ENCODE data around the gene JMJD8. TPM values are rescaled to one million over a fixed set of nuclear protein-coding genes. Genes with fewer than 3 reads are reported as not detected.

The JMJD8 gene
- total and polyA plus RNA-seq, 2 donors from 2014 or later: 75.0 to 80.4 TPM

DNA sequence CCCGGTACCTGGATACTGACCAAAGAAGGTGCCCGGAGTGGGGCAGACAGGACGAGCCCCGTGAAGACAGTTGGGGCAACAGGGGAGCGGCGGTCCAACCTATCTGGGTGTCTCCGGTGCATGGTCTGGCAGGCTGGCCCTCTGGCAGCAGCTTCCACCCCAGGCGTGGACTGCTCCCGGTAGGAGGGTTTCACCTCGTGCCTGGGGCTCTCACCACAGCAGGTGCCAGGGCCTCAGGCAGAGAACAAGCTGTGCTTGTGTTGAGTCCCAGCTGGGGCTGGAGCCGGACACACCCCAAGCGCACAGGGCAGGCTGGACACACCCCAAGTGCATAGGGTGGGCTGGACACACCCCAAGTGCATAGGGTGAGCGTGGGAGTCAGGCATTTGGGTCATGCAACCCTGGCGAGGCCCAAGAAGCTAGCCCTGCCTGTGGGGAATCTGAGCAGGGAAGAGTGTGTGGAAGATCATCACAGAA is 23.0 kb upstream of the JMJD8 start:
- Histone ChIP-seq H3K27ac (ENCODE audit: low read depth in 2 of 2, low read length in 2 of 2) (no peak overlapping the region), H3K9ac (ENCODE audit: low read length in 3 of 3) (no peak overlapping the region), H3K27me3 (ENCODE audit: control insufficient read depth, insufficient read depth, low read length) (peaks cover 25% of the 10 kb centered on the region), H3K9me3 (ENCODE audit: control insufficient read depth in 2 of 3, insufficient read depth in 1 of 3, low read length in 3 of 3) (no peaks in the 10 kb centered on the region), H3K36me3 (ENCODE audit: control insufficient read depth in 2 of 3, insufficient read depth in 3 of 3, low read length in 3 of 3) (no peaks in the 10 kb centered on the region), H3K4me1 (ENCODE audit: control insufficient read depth in 2 of 3, insufficient read depth in 2 of 3, low read depth in 1 of 3, low read length in 3 of 3) (peaks cover 0 to 2% (median 0%) of the 10 kb centered on the region in 3 donors), H3K4me3 (ENCODE audit: low read length in 3 of 3) (no peak overlapping the region)
- FAIRE-seq (no peak), DNase-seq (no peak)
- TF ChIP-seq, protein P1, sequence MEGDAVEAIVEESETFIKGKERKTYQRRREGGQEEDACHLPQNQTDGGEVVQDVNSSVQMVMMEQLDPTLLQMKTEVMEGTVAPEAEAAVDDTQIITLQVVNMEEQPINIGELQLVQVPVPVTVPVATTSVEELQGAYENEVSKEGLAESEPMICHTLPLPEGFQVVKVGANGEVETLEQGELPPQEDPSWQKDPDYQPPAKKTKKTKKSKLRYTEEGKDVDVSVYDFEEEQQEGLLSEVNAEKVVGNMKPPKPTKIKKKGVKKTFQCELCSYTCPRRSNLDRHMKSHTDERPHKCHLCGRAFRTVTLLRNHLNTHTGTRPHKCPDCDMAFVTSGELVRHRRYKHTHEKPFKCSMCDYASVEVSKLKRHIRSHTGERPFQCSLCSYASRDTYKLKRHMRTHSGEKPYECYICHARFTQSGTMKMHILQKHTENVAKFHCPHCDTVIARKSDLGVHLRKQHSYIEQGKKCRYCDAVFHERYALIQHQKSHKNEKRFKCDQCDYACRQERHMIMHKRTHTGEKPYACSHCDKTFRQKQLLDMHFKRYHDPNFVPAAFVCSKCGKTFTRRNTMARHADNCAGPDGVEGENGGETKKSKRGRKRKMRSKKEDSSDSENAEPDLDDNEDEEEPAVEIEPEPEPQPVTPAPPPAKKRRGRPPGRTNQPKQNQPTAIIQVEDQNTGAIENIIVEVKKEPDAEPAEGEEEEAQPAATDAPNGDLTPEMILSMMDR (IDR thresholded peaks at IDR 0.05; ENCODE audit: borderline replicate concordance, extremely low read depth, insufficient read depth): no peak
- intact Hi-C loops (cut with DNase I): no loop called here

DNA sequence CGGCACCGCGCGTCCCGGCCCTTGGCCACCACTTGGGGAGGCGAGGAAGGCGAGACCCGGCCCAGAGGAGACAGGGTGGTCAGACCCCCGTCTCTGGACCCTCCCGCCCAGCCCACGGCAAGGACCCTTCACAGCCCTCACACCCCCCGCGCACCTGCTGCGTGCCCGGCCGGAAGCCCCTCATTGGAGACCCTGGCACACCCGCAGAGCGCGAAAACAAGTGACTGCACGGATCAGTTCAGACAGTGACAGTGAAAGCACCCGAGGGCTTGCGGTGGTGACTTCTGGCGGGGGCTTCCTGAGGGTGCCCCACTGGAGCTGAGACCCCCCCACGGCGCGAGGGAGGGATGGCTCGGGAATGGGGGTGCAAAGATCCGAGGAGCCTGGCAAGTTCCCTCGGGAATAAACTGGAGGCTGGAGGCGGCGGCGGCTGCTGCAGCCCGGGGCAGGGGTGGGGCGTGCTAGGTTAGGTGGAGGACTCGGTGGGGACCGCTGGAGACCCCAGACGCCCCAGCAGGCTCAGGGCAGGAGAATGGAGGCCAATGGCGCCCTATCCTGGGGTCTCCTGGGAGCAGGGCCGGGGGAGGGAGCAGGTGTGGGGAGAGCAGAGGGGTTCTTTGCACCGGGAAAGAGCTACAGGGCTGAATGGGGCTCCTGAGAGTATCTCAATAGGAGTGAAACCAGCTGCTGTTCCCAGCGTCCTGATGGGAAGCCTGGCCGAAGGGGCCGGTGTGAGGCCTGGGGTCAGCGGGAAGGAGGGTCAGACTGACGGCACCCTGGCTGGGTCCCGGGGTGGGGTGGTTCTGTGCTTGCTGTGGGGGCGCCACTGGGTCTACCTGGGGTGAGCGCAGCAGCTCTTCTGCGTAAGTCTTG is 22.3 kb upstream of the JMJD8 start:
- Histone ChIP-seq H3K4me1 (ENCODE audit: control insufficient read depth in 2 of 3, insufficient read depth in 2 of 3, low read depth in 1 of 3, low read length in 3 of 3) (no peaks in the 10 kb centered on the region), H3K36me3 (ENCODE audit: control insufficient read depth in 2 of 3, insufficient read depth in 3 of 3, low read length in 3 of 3) (no peaks in the 10 kb centered on the region), H3K27me3 (ENCODE audit: control insufficient read depth, insufficient read depth, low read length) (peaks cover 26% of the 10 kb centered on the region), H3K27ac (ENCODE audit: low read depth in 2 of 2, low read length in 2 of 2) (no peak overlapping the region), H3K9ac (ENCODE audit: low read length in 3 of 3) (no peak overlapping the region), H3K4me3 (ENCODE audit: low read length in 3 of 3) (no peak overlapping the region), H3K9me3 (ENCODE audit: control insufficient read depth in 2 of 3, insufficient read depth in 1 of 3, low read length in 3 of 3) (no peaks in the 10 kb centered on the region)
- peak in 1 of 5 donors; percentile 36 for DNase-seq
- TF ChIP-seq, protein P1 (IDR thresholded peaks at IDR 0.05; ENCODE audit: borderline replicate concordance, extremely low read depth, insufficient read depth): no peak
- intact Hi-C loops (cut with DNase I): no loop called here
- FAIRE-seq: no peak

DNA sequence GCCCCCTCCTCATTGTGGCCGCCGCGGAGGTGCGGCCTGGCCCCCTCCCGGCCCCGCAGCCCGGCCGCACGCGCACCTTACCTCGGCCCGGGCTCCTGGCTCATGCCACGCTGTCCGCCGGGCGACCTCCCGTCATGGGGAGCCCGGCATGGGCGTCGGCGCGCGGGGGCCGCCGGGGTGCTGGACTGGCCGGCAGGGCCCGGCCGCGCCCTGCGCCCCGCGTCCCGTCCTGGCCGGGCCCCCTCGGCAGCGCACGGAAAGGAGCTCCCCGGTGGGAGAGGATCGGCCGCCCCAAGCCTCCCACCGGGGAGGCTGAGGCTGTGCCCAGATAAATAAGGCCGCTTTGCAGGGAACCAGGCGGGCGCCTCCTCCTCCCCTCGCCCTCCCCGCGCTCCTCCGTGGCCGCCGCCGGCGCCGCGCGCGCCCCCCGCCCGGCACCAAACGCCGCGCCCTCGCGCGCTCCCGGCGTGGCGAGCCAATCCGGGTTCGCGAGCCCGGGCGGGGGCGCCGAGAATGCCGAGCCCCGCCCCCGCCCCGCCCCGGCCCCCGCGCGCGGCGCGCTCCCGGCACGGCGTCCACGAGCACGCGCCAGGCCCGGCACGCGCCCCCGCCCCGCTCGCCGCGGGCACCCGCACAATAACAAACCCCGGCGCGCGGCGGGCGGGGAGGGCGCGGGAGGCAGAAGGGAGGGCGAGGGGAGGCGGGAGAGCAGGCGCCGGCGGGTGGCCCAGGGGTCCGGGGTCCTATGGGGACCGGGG is 21.5 kb upstream of the JMJD8 start, which contains the start of gene FBXL16:
Gene FBXL16 (minus strand): TSS at position 371 of the 758 bp plus-strand sequence. CDS start 8,396 bp downstream, outside the sequence.
- DNase-seq (no peak), FAIRE-seq (no peak)
- Histone ChIP-seq H3K9ac (ENCODE audit: low read length in 3 of 3) (no peak within 1 kb of the TSS), H3K27me3 (ENCODE audit: control insufficient read depth, insufficient read depth, low read length) (peaks cover 26% of the 10 kb centered on the region), H3K36me3 (ENCODE audit: control insufficient read depth in 2 of 3, insufficient read depth in 3 of 3, low read length in 3 of 3) (no peaks in the 10 kb centered on the region), H3K9me3 (ENCODE audit: control insufficient read depth in 2 of 3, insufficient read depth in 1 of 3, low read length in 3 of 3) (no peaks in the 10 kb centered on the region), H3K27ac (ENCODE audit: low read depth in 2 of 2, low read length in 2 of 2) (no peak within 1 kb of the TSS), H3K4me3 (ENCODE audit: low read length in 3 of 3) (no peak within 1 kb of the TSS), H3K4me1 (ENCODE audit: control insufficient read depth in 2 of 3, insufficient read depth in 2 of 3, low read depth in 1 of 3, low read length in 3 of 3) (no peaks in the 10 kb centered on the region)
- intact Hi-C loops (cut with DNase I): no loop called here
- TF ChIP-seq, protein P1 (IDR thresholded peaks at IDR 0.05; ENCODE audit: borderline replicate concordance, extremely low read depth, insufficient read depth): no peak

Data from kidney (tissue), 14 donors.